Astrocyte (in vitro differentiated cells and primary cell): ENCODE results near the gene PPM1N. TPM values are rescaled to one million over a fixed set of nuclear protein-coding genes. Genes with fewer than 3 reads are reported as not detected.

Source experiments
- DNase-seq: peaks from one replicate; pipeline ENCODE4 v3.0.0-alpha.2; 2010; ENCODE audit warnings: low read depth
- FAIRE-seq: peaks from 2 replicates; lab custom pipeline; 2011; peaks lifted over from hg19 to GRCh38; lab: Jason Lieb, UNC
- H2AFZ ChIP-seq: 2 replicates; pipeline ENCODE4 v1.6.0; 2012; ENCODE audit warnings: low read depth, low read length, inconsistent platforms
- H3K27ac ChIP-seq: 2 replicates; pipeline ENCODE4 v1.5.1; 2011; ENCODE audit warnings: low read depth, low read length, inconsistent platforms
- H3K27me3 ChIP-seq: 2 replicates; pipeline ENCODE4 v1.6.0; 2011; ENCODE audit warnings: low read length, inconsistent platforms; ENCODE audit not compliant: insufficient read depth
- H3K36me3 ChIP-seq: 2 replicates; pipeline ENCODE4 v1.5.1; 2011; ENCODE audit warnings: low read length, inconsistent platforms; ENCODE audit not compliant: insufficient read depth
- H3K4me1 ChIP-seq: 2 replicates; pipeline ENCODE4 v1.5.1; 2011; ENCODE audit warnings: low read length, inconsistent platforms; ENCODE audit not compliant: insufficient read depth
- H3K4me2 ChIP-seq: 2 replicates; pipeline ENCODE4 v1.6.0; 2012; ENCODE audit warnings: low read length, inconsistent platforms
- H3K4me3 ChIP-seq: 2 replicates; pipeline ENCODE4 v1.5.1; 2011; ENCODE audit warnings: low read depth, mild to moderate bottlenecking, low read length, inconsistent platforms; ENCODE audit not compliant: insufficient read depth
- H3K79me2 ChIP-seq: 2 replicates; pipeline ENCODE4 v1.6.0; 2012; ENCODE audit warnings: mild to moderate bottlenecking, low read length, inconsistent platforms; ENCODE audit not compliant: insufficient read depth
- H3K9ac ChIP-seq: 2 replicates; pipeline ENCODE4 v1.6.0; 2012; ENCODE audit warnings: mild to moderate bottlenecking, low read length, inconsistent platforms
- H3K9me3 ChIP-seq: 2 replicates; pipeline ENCODE4 v1.5.1; 2012; ENCODE audit warnings: low read depth, mild to moderate bottlenecking, low read length, inconsistent platforms; ENCODE audit not compliant: insufficient read depth
- H4K20me1 ChIP-seq: 2 replicates; pipeline ENCODE4 v1.6.0; 2012; ENCODE audit warnings: low read length, inconsistent platforms; ENCODE audit not compliant: insufficient read depth
- H3K27ac Mint-ChIP-seq: one replicate; pipeline ENCODE4 v1.8.0; 2021; ENCODE audit warnings: mild to moderate bottlenecking, mixed read lengths; ENCODE audit not compliant: unreplicated experiment
- H3K27me3 Mint-ChIP-seq: one replicate; pipeline ENCODE4 v1.8.0; 2021; ENCODE audit warnings: low read depth, mixed read lengths; ENCODE audit not compliant: unreplicated experiment
- H3K36me3 Mint-ChIP-seq: one replicate; pipeline ENCODE4 v1.8.0; 2021; ENCODE audit warnings: low read depth, mixed read lengths; ENCODE audit not compliant: unreplicated experiment
- H3K4me1 Mint-ChIP-seq: one replicate; pipeline ENCODE4 v1.8.0; 2021; ENCODE audit warnings: low read depth, mixed read lengths; ENCODE audit not compliant: unreplicated experiment
- H3K4me3 Mint-ChIP-seq: one replicate; pipeline ENCODE4 v1.8.0; 2021; ENCODE audit warnings: mild to moderate bottlenecking, moderate library complexity, mixed read lengths; ENCODE audit not compliant: unreplicated experiment
- H3K9me3 Mint-ChIP-seq: one replicate; pipeline ENCODE4 v1.8.0; 2021; ENCODE audit warnings: mild to moderate bottlenecking, mixed read lengths; ENCODE audit not compliant: unreplicated experiment
- EZH2 ChIP-seq: IDR thresholded peaks from 2 replicates; pipeline ENCODE4 v1.6.1; 2012; ENCODE audit warnings: mild to moderate bottlenecking, low read length, inconsistent platforms; ENCODE audit not compliant: insufficient read depth
- total RNA-seq: library from RNA; stranded (reverse); gene quantifications from 2 replicates; pipeline ENCODE4 v1.2.1, GENCODE V29; 2021
- TF ChIP-seq, protein P1 (sequence below): IDR thresholded peaks from 2 replicates; pipeline ENCODE4 v1.5.1; 2011; ENCODE audit warnings: low read depth, mild to moderate bottlenecking, inconsistent platforms, low read length, moderate library complexity; ENCODE audit not compliant: insufficient read depth

Gene PPM1N
- total RNA-seq, 1 donor from 2014 or later = 1.3 TPM

DNA sequence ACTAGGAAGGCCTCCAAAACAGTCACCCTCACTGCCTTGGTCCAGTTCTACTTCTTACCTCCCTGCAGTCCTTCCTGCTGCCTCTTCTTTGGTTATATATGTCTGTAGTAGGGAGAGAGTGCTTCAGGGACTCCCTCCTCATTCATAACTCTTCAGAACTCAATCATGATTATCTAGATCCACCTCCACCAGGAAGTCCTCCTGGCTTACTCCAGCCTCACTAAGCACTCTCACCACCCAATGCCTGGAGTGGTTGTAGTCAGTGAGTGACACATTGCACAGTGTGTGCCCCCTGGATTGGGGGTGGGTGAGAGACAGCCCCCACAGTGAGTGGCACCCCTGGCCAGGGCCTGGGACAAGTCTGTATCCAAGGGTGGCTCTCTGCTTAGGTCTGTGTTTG lies 40.5 kb upstream of the PPM1N start:
- H3K27ac ChIP-seq = no peak overlapping the region

DNA sequence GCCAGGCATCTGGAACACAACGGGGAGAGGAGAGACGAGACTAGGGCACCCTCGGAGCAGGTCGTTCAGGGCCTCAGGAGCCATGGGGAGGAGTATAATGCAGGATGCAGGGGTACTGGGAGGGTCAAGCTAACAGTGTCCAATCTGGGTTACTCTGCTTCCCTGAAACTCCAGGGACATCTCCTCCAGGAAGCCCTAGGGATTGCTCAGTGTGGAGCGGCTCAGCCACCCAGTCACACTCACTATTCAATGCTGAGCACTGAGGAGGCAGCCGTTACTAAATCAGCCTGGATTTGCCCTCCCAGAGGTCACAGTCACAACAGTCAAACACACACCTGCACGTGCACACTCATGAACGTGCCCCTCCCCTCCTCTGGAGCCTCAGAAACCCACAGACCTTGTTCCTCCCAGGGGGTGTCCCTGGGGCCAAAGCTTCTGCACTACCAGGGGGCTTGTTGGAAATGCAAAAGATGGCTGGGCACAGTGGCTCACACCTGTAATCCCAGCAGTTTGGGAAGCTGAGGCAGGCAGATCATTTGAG lies 37.4 kb upstream of the PPM1N start:
- TF ChIP-seq, protein P1, sequence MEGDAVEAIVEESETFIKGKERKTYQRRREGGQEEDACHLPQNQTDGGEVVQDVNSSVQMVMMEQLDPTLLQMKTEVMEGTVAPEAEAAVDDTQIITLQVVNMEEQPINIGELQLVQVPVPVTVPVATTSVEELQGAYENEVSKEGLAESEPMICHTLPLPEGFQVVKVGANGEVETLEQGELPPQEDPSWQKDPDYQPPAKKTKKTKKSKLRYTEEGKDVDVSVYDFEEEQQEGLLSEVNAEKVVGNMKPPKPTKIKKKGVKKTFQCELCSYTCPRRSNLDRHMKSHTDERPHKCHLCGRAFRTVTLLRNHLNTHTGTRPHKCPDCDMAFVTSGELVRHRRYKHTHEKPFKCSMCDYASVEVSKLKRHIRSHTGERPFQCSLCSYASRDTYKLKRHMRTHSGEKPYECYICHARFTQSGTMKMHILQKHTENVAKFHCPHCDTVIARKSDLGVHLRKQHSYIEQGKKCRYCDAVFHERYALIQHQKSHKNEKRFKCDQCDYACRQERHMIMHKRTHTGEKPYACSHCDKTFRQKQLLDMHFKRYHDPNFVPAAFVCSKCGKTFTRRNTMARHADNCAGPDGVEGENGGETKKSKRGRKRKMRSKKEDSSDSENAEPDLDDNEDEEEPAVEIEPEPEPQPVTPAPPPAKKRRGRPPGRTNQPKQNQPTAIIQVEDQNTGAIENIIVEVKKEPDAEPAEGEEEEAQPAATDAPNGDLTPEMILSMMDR = no peak
- no peak for TF ChIP-seq EZH2
- Histone ChIP-seq H2AFZ (no peak overlapping the region), H3K4me1 (peaks cover 5% of the 10 kb centered on the region), H3K4me3 (no peak overlapping the region), H3K9ac (no peak overlapping the region), H3K27me3 (no peaks in the 10 kb centered on the region), H3K4me2 (no peak overlapping the region), H3K79me2 (no peaks in the 10 kb centered on the region), H4K20me1 (no peaks in the 10 kb centered on the region), H3K36me3 (no peaks in the 10 kb centered on the region), H3K9me3 (no peaks in the 10 kb centered on the region), H3K27ac (no peak overlapping the region)
- no peaks in the 10 kb centered on the region for H3K9me3 Mint-ChIP-seq
- H3K4me3 Mint-ChIP-seq = no peak overlapping the region
- H3K27ac Mint-ChIP-seq = no peak overlapping the region
- H3K27me3 Mint-ChIP-seq = peaks cover 4% of the 10 kb centered on the region
- FAIRE-seq = no peak
- H3K36me3 Mint-ChIP-seq = no peaks in the 10 kb centered on the region
- H3K4me1 Mint-ChIP-seq = peaks cover 4% of the 10 kb centered on the region
- DNase-seq = no peak

More for the DNA sequence above, 40.5 kb upstream of the PPM1N start:
- peaks cover 4% of the 10 kb centered on the region for H3K27me3 Mint-ChIP-seq
- no peak for TF ChIP-seq EZH2
- TF ChIP-seq, protein P1 = no peak
- no peaks in the 10 kb centered on the region for H3K79me2 ChIP-seq
- H4K20me1 ChIP-seq = no peaks in the 10 kb centered on the region
- H3K4me3 Mint-ChIP-seq = no peak overlapping the region
- H2AFZ ChIP-seq = no peak overlapping the region
- H3K9me3 Mint-ChIP-seq = no peaks in the 10 kb centered on the region
- DNase-seq (no peak), FAIRE-seq (no peak)
- H3K4me3 ChIP-seq = no peak overlapping the region
- peaks cover 8% of the 10 kb centered on the region for H3K4me1 Mint-ChIP-seq
- H3K27me3 ChIP-seq = no peaks in the 10 kb centered on the region
- H3K4me1 ChIP-seq = peaks cover 20% of the 10 kb centered on the region
- no peaks in the 10 kb centered on the region for H3K9me3 ChIP-seq
- H3K36me3 ChIP-seq = no peaks in the 10 kb centered on the region
- H3K36me3 Mint-ChIP-seq = no peaks in the 10 kb centered on the region
- H3K9ac ChIP-seq = no peak overlapping the region
- H3K4me2 ChIP-seq = no peak overlapping the region
- no peak overlapping the region for H3K27ac Mint-ChIP-seq

DNA sequence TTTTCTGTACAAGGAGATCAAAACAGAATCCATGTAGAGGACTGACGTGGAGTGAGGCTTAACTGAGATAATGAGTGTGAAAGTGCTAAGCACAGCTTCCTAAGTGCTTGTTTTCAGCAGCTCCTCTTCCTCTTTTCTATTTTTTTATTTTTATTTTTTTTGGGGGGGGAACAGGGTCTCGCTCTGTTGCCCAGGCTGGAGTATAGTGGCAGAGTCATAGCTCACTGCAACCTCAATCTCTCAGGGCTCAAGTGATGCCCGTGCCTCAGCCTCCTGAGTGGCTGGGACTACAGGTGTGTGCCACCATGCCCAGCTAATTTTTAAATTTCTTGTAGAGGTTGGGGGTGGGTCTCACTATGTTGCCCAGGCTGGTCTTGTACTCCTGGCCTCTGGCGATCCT lies 36.1 kb upstream of the PPM1N start:
- Mint-ChIP-seq H3K27me3 (peaks cover 4% of the 10 kb centered on the region), H3K36me3 (no peaks in the 10 kb centered on the region), H3K4me1 (no peaks in the 10 kb centered on the region), H3K27ac (no peak overlapping the region), H3K9me3 (no peaks in the 10 kb centered on the region), H3K4me3 (no peak overlapping the region)
- H3K4me1 ChIP-seq = peaks cover 2% of the 10 kb centered on the region
- no peak overlapping the region for H3K9ac ChIP-seq
- no peaks in the 10 kb centered on the region for H3K9me3 ChIP-seq
- DNase-seq = no peak
- H3K79me2 ChIP-seq = no peaks in the 10 kb centered on the region
- H3K4me2 ChIP-seq = no peak overlapping the region
- TF ChIP-seq, protein P1 = no peak
- TF ChIP-seq EZH2 = no peak
- H4K20me1 ChIP-seq = no peaks in the 10 kb centered on the region
- H3K27ac ChIP-seq = no peak overlapping the region
- no peaks in the 10 kb centered on the region for H3K36me3 ChIP-seq
- no peak overlapping the region for H2AFZ ChIP-seq
- H3K27me3 ChIP-seq = no peaks in the 10 kb centered on the region
- no peak for FAIRE-seq
- H3K4me3 ChIP-seq = no peak overlapping the region
